ENCODE results near the gene FKBP14.

The FKBP14 gene

GRCh38 chr7:30026229-30027064 lies at the start of gene FKBP14:
FKBP14 (minus strand) TSS chr7:30026702; CDS start chr7:30026508, 194 bp downstream.
- peak; percentile 74 to 90 for DNase-seq (ENCODE audit: extremely low read depth in 1 of 2, low read depth in 1 of 2)

- no peak for DNase-seq (ENCODE audit: extremely low read depth in 1 of 2, low read depth in 1 of 2)
Measured at GRCh38 chr7:30074422-30075030, 48.0 kb upstream of the FKBP14 start.

GRCh38 chr7:30072735-30073134 lies 46.2 kb upstream of the FKBP14 start:
- no peak for DNase-seq (ENCODE audit: extremely low read depth in 1 of 2, low read depth in 1 of 2)

GRCh38 chr7:30070052-30070451 lies 43.5 kb upstream of the FKBP14 start:
- no peak for DNase-seq (ENCODE audit: extremely low read depth in 1 of 2, low read depth in 1 of 2)

- no peak for DNase-seq (ENCODE audit: extremely low read depth in 1 of 2, low read depth in 1 of 2)
Measured at GRCh38 chr7:30069096-30069867, 42.8 kb upstream of the FKBP14 start.

GRCh38 chr7:30068117-30068516 lies 41.6 kb upstream of the FKBP14 start:
- DNase-seq (ENCODE audit: extremely low read depth in 1 of 2, low read depth in 1 of 2) = no peak

GRCh38 chr7:30066687-30067086 lies 40.2 kb upstream of the FKBP14 start:
- no peak for DNase-seq (ENCODE audit: extremely low read depth in 1 of 2, low read depth in 1 of 2)

- DNase-seq (ENCODE audit: extremely low read depth in 1 of 2, low read depth in 1 of 2) = no peak
Measured at GRCh38 chr7:30065746-30066145, 39.2 kb upstream of the FKBP14 start.

GRCh38 chr7:30062587-30062986 lies 36.1 kb upstream of the FKBP14 start:
- no peak for DNase-seq (ENCODE audit: extremely low read depth in 1 of 2, low read depth in 1 of 2)

GRCh38 chr7:30061786-30062185 lies 35.3 kb upstream of the FKBP14 start:
- DNase-seq (ENCODE audit: extremely low read depth in 1 of 2, low read depth in 1 of 2) = peak in 1 of 2 donors; percentile 11

- DNase-seq (ENCODE audit: extremely low read depth in 1 of 2, low read depth in 1 of 2) = no peak
Measured at GRCh38 chr7:30057741-30058140, 31.2 kb upstream of the FKBP14 start.

- DNase-seq (ENCODE audit: extremely low read depth in 1 of 2, low read depth in 1 of 2) = no peak
Measured at GRCh38 chr7:30053068-30053467, 26.6 kb upstream of the FKBP14 start.

GRCh38 chr7:30049173-30049572 lies 22.7 kb upstream of the FKBP14 start:
- no peak for DNase-seq (ENCODE audit: extremely low read depth in 1 of 2, low read depth in 1 of 2)

- no peak for DNase-seq (ENCODE audit: extremely low read depth in 1 of 2, low read depth in 1 of 2)
Measured at GRCh38 chr7:30048582-30048981, 22.1 kb upstream of the FKBP14 start.

- no peak for DNase-seq (ENCODE audit: extremely low read depth in 1 of 2, low read depth in 1 of 2)
Measured at GRCh38 chr7:30047124-30047523, 20.6 kb upstream of the FKBP14 start.

- DNase-seq (ENCODE audit: extremely low read depth in 1 of 2, low read depth in 1 of 2) = no peak
Measured at GRCh38 chr7:30046127-30046770, 19.7 kb upstream of the FKBP14 start.

- DNase-seq (ENCODE audit: extremely low read depth in 1 of 2, low read depth in 1 of 2) = no peak
Measured at GRCh38 chr7:30041526-30042269, 15.2 kb upstream of the FKBP14 start.

GRCh38 chr7:30040938-30041337 lies 14.4 kb upstream of the FKBP14 start:
- no peak for DNase-seq (ENCODE audit: extremely low read depth in 1 of 2, low read depth in 1 of 2)

GRCh38 chr7:30038196-30038980 lies 11.9 kb upstream of the FKBP14 start:
- no peak for DNase-seq (ENCODE audit: extremely low read depth in 1 of 2, low read depth in 1 of 2)

GRCh38 chr7:30036220-30036619 lies 9.7 kb upstream of the FKBP14 start:
- DNase-seq (ENCODE audit: extremely low read depth in 1 of 2, low read depth in 1 of 2) = no peak
